HepG2 (cell line): ENCODE data around the gene SPRTN.

Experiments used
- ATF2 ChIP-seq: sonication (generic); formaldehyde crosslinking; IDR thresholded peaks from 2 replicates; pipeline ENCODE4 v1.4.0; 2020; ENCODE audit warnings: missing genetic modification reagents
- CTCF ChIP-seq: sonication (generic); formaldehyde crosslinking; IDR thresholded peaks from 2 replicates; pipeline ENCODE4 v1.5.0; 2020; ENCODE audit warnings: mild to moderate bottlenecking, missing genetic modification reagents, moderate library complexity
- DPF2 ChIP-seq: sonication (generic); formaldehyde crosslinking; IDR thresholded peaks from 2 replicates; pipeline ENCODE4 v1.4.0; 2020; ENCODE audit warnings: mild to moderate bottlenecking, low read depth, missing genetic modification reagents, borderline replicate concordance
- NFYB ChIP-seq: sonication (generic); formaldehyde crosslinking; IDR thresholded peaks from 2 replicates; pipeline ENCODE4 v1.4.0; 2020; ENCODE audit warnings: missing genetic modification reagents
- PCBP1 ChIP-seq: fragments of 200-400 bp; formaldehyde crosslinking; IDR thresholded peaks from 2 replicates; pipeline ENCODE4 v1.6.1; 2017; ENCODE audit warnings: mild to moderate bottlenecking, low read depth, low read length, borderline replicate concordance
- RELA ChIP-seq: sonication (generic); formaldehyde crosslinking; IDR thresholded peaks from 2 replicates; pipeline ENCODE4 v1.4.0; 2020; ENCODE audit warnings: missing genetic modification reagents
- RNF2 ChIP-seq: fragments of 450-650 bp; conservative IDR thresholded peaks from 2 replicates; pipeline ENCODE4 v1.6.1; 2016; ENCODE audit warnings: low read depth
- STAT6 ChIP-seq: sonication (generic); formaldehyde crosslinking; IDR thresholded peaks from 2 replicates; pipeline ENCODE4 v1.4.0; 2020; ENCODE audit warnings: missing genetic modification reagents, mild to moderate bottlenecking, borderline replicate concordance

- TF ChIP-seq RELA = no peak
- TF ChIP-seq NFYB (CRISPR knock-in tag) = no peak
- TF ChIP-seq ATF2 (CRISPR knock-in tag) = no peak
- TF ChIP-seq CTCF (CRISPR knock-in tag) = no peak
- TF ChIP-seq DPF2 (CRISPR knock-in tag) = no peak
- no peak for TF ChIP-seq RNF2
- no peak for TF ChIP-seq PCBP1
- TF ChIP-seq STAT6 = no peak
Measured at GRCh38 chr1:231334079-231334666, 3.9 kb upstream of the SPRTN start.
